Tibial artery (tissue), 4 donors: Measurements from ENCODE around the gene PSMD9.

Experiments
- DNase-seq, 2 donors: peaks; one replicate each; pipeline ENCODE4 v3.0.0-alpha.2; 2019
- H3K27ac ChIP-seq, 2 donors: fragments of 200-600 bp; sonication (generic) in 1 of 2; 1 replicate in 1 of 2; 2 replicates in 1 of 2; pipeline ENCODE4 v1.5.1; 2018 to 2019; ENCODE audit warnings: mild to moderate bottlenecking in 1 of 2
- H3K27me3 ChIP-seq, 2 donors: fragments of 200-600 bp; sonication (generic) in 1 of 2; one replicate each; pipeline versions ENCODE4 v1.5.1 to v1.6.0; 2016 to 2019
- H3K36me3 ChIP-seq, 3 donors: fragments of 200-600 bp; sonication (generic) in 2 of 3; one replicate each; pipeline ENCODE4 v1.5.1; 2016 to 2019; ENCODE audit warnings: mild to moderate bottlenecking in 2 of 3
- H3K4me1 ChIP-seq, 4 donors: fragments of 200-600 bp; sonication (generic) in 2 of 4; 1 replicate in 3 of 4; 2 replicates in 1 of 4; pipeline ENCODE4 v1.5.1; 2016 to 2019
- H3K4me3 ChIP-seq, 2 donors: fragments of 200-600 bp; sonication (generic) in 1 of 2; 1 replicate in 1 of 2; 2 replicates in 1 of 2; pipeline ENCODE4 v1.5.1; 2018 to 2019; ENCODE audit warnings: mild to moderate bottlenecking in 2 of 2
- H3K9me3 ChIP-seq, 3 donors: fragments of 200-600 bp; sonication (generic) in 1 of 3; one replicate each; pipeline ENCODE4 v1.5.1; 2016 to 2019
- intact Hi-C: fragments of 100-400 bp; cut with DNase I; formaldehyde crosslinking; loops from one replicate; pipeline ENCODE4 v1.15.0; 2023; ENCODE audit warnings: low total_unique reads
- TF ChIP-seq, protein P1 (sequence below), 2 experiments: fragments of 200-600 bp in 1 of 2; fragments of 450-650 bp in 1 of 2; IDR thresholded peaks; one replicate each; pipeline ENCODE4 v1.5.1; 2017 to 2019; ENCODE audit warnings: antibody characterized with exemption in 2 of 2, mild to moderate bottlenecking in 1 of 2, moderate library complexity in 1 of 2

PSMD9 gene

GRCh38 chr12:121917950-121918678 lies 29.5 kb downstream of the PSMD9 start, which contains the start of gene CFAP251:
Gene CFAP251 (plus strand): TSS chr12:121918592. CDS start chr12:121921306, 2,714 bp downstream.
- Histone ChIP-seq H3K27me3 (no peaks in the 10 kb centered on the region), H3K36me3 (peaks cover 4 to 41% (median 34%) of the 10 kb centered on the region in 3 donors), H3K4me1 (peaks cover 0 to 14% (median 11%) of the 10 kb centered on the region in 4 donors), H3K9me3 (no peaks in the 10 kb centered on the region), H3K4me3 (peak within 1 kb of the TSS; percentile 48 to 61), H3K27ac (peak within 1 kb of the TSS; percentile 69 to 78)
- intact Hi-C loops, result loop anchor here (5.0 kb wide), 2 partner anchors 104 to 209 kb away; partner anchors contain the start of gene BCL7A
- TF ChIP-seq, protein P1, sequence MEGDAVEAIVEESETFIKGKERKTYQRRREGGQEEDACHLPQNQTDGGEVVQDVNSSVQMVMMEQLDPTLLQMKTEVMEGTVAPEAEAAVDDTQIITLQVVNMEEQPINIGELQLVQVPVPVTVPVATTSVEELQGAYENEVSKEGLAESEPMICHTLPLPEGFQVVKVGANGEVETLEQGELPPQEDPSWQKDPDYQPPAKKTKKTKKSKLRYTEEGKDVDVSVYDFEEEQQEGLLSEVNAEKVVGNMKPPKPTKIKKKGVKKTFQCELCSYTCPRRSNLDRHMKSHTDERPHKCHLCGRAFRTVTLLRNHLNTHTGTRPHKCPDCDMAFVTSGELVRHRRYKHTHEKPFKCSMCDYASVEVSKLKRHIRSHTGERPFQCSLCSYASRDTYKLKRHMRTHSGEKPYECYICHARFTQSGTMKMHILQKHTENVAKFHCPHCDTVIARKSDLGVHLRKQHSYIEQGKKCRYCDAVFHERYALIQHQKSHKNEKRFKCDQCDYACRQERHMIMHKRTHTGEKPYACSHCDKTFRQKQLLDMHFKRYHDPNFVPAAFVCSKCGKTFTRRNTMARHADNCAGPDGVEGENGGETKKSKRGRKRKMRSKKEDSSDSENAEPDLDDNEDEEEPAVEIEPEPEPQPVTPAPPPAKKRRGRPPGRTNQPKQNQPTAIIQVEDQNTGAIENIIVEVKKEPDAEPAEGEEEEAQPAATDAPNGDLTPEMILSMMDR (IDR thresholded peaks at IDR 0.05), result peak; percentile 76 to 92
- peak; percentile 96 to 97 for DNase-seq

- Histone ChIP-seq H3K4me3 (peak overlapping the region; percentile 48 to 61), H3K9me3 (no peaks in the 10 kb centered on the region), H3K27ac (peak overlapping the region; percentile 69 to 78), H3K4me1 (peaks cover 0 to 18% (median 15%) of the 10 kb centered on the region in 4 donors), H3K36me3 (peaks cover 1 to 41% (median 34%) of the 10 kb centered on the region in 3 donors), H3K27me3 (no peaks in the 10 kb centered on the region)
- no peak for DNase-seq
- TF ChIP-seq, protein P1 (IDR thresholded peaks at IDR 0.05), result no peak
- intact Hi-C loops, result loop anchor here (5.0 kb wide), 2 partner anchors 104 to 209 kb away; partner anchors contain the start of gene BCL7A
These were observed 30.1 kb downstream of the PSMD9 start for GRCh38 chr12:121918679-121919038.

DNA sequence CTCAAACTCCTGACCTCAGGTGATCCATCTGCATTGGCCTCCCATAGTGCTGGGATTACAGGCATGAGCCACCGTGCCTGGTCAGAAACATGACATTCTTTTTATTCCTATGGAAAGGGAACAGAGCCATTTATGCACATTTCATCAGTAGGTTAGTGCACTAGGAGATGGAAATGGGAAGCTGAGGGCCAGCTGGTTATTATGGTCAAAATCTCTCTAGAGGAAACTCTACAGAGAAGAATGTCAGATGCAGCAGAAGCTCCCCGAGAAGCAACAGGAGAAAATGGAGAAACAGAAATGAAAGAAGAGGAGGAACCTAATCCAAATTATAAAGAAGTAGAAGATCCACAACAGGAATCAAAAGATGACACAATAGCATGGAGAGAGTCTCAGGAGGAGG lies 32.5 kb downstream of the PSMD9 start:
- no peak for DNase-seq
- intact Hi-C loops, result no loop called here
- Histone ChIP-seq H3K9me3 (no peaks in the 10 kb centered on the region), H3K4me3 (no peak overlapping the region), H3K4me1 (peaks cover 0 to 36% (median 27%) of the 10 kb centered on the region in 4 donors), H3K27me3 (no peaks in the 10 kb centered on the region), H3K27ac (no peak overlapping the region), H3K36me3 (peaks cover 0 to 21% (median 11%) of the 10 kb centered on the region in 3 donors)
- TF ChIP-seq, protein P1 (IDR thresholded peaks at IDR 0.05), result no peak

GRCh38 chr12:121925358-121925695 lies 36.7 kb downstream of the PSMD9 start:
- Histone ChIP-seq H3K9me3 (no peaks in the 10 kb centered on the region), H3K4me3 (no peak overlapping the region), H3K36me3 (no peaks in the 10 kb centered on the region), H3K27me3 (no peaks in the 10 kb centered on the region), H3K4me1 (peaks cover 0 to 25% (median 16%) of the 10 kb centered on the region in 4 donors), H3K27ac (peak overlapping the region in 1 of 2 donors; percentile 44)
- no peak for DNase-seq
- TF ChIP-seq, protein P1 (IDR thresholded peaks at IDR 0.05), result no peak
- intact Hi-C loops, result no loop called here

DNA sequence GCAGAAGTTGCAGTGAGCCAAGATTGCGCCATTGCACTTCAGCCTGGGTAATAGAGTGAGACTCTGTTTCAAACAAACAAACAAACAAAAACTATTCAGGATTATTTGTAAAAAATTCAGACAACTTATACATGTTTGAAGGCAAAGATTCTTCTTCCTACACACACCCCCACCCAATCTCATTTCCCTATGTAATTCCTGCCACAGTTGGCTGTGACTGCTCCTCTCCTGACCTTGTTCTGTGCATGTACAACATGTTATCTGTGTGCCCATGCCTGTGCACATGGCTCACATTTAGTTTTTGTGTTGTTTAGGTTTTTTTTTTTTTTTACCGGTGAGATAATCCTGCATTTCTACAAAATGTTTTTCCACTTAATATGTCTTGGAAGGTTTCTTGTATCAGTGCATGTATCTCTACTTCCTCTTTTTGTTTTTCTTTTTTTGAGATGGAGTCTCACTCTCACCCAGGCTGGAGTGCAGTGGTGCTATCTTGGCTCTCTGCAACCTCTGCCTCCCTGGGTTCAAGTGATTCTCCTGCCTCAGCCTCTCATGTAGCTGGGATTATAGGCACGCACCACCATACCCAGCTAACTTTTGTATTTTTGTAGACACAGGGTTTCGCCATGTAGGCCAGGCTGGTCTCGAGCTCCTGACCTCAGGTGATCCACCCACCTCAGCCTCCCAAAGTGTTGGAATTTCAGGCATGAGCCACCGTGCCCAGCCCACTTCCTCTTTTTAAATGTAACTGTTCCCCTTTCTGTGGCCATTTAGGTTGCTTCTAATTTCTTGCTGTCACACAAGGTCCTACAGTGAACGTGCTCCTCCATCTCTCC lies 38.5 kb downstream of the PSMD9 start:
- Histone ChIP-seq H3K9me3 (no peaks in the 10 kb centered on the region), H3K4me3 (no peak overlapping the region), H3K27ac (no peak overlapping the region), H3K4me1 (peaks cover 0 to 25% (median 16%) of the 10 kb centered on the region in 4 donors), H3K36me3 (no peaks in the 10 kb centered on the region), H3K27me3 (no peaks in the 10 kb centered on the region)
- intact Hi-C loops, result no loop called here
- no peak for DNase-seq
- TF ChIP-seq, protein P1 (IDR thresholded peaks at IDR 0.05), result no peak
